Activated CD4-positive, alpha-beta T cell treated with anti-CD3 and anti-CD28 coated beads for 4 hours (primary cell): Measurements from ENCODE around the gene GIT2.
"Not testable (repeated sequence)": the region's sequence is repeated elsewhere in the genome, so short reads cannot be mapped to it uniquely, and the experiment has no call there.

Experiments
- DNase-seq, 2 donors: peaks; one replicate each; pipeline ENCODE4 v3.0.0-alpha.2; 2020

The GIT2 gene

DNA sequence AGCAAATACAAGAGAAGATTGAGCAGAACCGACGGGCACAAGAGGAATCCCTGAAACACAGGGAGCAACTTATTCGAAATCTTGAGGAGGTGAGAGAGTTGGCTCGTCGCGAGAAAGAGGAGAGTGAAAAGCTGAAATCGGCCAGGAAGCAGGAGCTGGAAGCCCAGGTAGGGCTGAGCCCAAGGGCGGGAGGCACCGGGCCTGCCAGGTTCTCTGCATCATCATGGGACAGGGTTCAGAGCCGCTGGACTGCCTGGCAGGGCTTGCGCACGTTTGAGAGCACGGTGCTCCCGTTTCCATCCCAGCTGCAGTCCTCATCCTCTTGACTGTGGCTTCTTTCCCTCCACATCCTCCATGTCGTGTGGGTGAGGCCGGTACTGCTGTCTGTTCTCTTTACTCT is 81.7 kb downstream of the GIT2 start:
- DNase-seq: no peak

GRCh38 chr12:109912855-109913321 is 83.3 kb downstream of the GIT2 start:
- DNase-seq: no peak

DNA sequence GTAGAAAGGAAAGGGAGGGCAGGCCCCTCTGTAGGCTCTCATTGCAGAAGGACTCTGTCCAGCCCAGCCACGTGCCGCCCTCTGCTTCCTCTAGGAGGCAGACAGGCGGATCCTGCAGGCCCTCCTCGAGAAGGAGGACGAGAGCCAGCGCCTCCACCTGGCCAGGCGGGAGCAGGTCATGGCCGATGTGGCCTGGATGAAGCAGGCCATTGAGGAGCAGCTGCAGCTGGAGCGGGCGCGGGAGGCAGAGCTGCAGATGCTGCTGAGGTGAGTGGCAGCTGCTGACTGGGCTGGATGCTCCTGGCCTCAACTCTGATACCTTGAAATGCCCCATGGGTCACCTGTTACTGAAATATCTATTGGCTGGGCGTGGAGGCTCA is 85.2 kb downstream of the GIT2 start:
- no peak for DNase-seq

GRCh38 chr12:109910254-109910968 is 85.8 kb downstream of the GIT2 start:
- no peak for DNase-seq

DNA sequence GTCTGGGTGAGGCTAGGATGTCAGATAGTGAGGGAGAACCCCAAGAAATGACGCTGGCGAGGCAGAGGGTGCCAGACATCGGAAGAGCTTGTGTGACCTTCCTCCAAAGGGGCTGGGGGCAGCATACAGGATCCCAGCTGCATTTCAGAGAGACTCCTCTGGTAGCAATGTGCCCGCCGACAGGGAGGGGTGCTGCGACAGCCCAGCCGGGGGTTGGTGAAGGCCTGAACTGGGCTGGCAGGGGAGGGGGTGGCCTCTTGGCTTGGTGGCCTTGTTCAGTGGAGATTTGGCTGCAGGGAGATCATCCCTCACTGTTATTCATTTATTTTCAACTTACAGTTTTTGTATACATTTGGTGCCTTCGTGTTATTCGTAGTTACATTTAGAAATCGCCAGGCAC is 90.9 kb downstream of the GIT2 start:
- no peak for DNase-seq

DNA sequence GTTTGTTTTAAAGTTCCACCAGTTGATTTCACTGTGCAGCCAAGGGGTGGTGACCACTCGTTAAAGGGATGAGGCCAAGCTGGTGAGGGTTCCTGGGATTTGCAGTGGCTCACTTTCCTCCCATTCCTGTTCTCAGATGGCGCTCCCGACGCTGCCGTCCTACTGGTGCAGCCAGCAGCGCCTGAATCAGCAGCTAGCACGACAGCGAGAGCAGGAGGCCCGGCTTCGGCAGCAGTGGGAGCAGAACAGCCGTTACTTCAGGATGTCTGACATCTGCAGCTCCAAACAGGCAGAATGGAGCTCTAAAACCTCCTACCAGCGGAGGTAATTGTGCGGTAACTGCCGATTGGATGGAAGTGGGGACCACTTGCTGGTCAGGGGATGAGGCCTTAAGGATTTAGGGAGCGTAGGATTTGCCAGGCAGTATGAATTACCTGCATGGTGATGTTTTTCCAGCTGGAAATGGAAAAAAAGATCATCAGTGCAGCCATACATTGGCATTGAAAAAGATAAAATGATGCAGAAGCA is 93.2 kb downstream of the GIT2 start:
- DNase-seq: no peak

DNA sequence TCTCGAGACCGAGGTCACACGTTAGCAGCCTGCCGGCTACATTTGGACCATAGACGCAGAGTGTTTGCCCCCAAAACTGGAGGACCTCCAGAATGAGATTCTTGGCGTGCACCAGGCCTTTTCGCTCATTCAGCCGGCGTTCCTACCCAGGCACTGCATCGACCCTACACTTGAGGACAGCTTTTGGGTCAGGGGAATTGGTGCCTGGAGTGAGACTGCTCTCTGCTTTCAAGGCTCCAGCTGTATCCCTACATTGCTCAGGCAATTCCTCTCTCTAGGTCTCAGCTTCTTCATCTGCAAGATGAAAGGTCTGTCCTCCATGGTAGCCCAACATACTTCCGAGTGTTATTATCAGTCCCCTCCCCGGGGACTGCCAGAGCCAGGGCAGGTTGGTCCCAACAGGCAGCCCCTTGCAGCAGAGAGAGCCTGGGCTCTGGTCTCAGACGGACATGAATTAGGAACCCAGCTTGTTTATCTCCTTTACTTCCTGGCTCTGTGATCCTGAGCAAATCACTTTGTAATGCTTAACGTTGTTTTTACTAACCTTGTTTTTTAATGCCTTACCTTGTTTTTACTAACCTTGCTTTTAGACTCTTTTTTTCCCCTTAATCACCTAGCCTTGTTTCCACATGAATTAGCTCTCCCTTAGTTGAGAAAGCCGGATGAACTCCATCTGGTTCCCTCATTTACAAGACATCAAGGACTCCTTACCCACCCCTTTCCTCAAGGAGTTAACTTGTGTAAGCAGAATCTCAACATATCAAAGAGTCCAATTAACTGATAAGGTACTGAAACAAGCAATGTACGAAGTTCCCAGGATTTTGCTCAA is 95.2 kb downstream of the GIT2 start:
- no peak for DNase-seq

DNA sequence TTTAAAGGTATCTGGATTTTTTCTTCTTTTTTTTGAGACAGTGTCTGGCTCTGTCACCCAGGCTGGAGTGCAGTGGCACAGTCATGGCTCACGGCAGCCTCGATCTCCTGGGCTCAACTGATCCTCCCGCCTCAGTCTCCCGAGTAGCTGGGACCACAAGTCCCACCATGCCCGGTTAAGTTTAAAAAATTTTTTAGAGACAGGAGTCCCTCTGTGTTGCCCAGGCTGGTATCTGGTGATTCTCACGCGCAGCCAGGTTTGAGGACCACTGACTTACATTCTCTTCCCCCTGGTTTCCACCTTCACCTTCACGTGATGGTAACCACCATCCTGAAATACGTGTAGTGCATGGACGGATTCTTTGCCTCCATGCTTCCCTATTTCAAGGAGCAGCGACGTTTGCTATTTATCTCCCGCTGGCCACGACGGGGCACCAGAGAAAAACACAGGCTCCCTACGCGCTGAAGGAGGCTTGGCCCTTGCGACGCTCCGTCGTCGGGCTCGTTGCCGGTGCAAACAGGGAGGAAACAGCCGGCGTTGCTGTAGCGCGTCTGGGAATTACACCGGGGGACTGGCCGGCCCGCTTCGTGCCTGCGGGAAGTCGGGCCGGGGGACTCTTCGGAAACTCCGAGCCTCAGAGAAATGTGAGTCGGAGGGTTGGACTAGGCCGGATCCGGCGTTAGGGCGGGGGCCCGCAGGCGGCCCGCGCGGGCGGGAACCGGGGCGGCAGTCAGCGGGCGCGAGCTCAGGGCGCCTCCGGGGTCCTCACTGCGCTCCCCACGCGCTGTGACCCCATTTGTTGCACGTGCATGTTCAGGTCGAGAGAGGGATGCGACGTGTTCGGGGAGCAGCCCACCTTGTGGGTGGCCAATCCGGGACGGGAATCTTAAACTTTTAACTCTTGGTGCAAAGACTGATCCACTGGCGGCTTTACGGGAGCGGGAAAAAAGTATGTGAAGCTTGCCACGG is 96.1 kb downstream of the GIT2 start, which contains the start of gene TCHP:
Gene TCHP, plus strand, starts transcription at position 492 of the 969 bp plus-strand sequence. CDS start 2,753 bp downstream, outside the sequence.
- DNase-seq: peak; percentile 68 to 69

- not testable (repeated sequence) for DNase-seq
Measured at GRCh38 chr12:109899345-109899744, 96.8 kb downstream of the GIT2 start.

DNA sequence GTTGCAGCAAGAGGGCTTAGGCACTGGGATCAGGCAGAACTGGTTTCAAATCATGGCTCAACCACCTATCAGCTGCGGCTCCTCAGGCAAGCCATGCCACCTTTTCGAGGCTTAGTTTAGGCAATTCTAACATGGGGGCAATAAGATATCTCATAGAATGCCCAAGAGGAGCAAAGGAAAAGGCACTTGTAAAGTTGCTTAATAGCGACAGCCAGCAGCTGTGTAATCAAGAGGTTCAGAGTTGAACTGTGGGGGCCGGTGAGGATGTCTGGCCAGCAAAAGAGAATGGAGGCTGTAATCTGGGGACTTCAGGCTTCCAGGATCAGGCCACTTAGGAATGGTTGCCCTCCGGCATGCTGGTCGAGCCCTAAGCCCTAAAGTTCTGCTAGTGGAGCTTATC is 99.1 kb downstream of the GIT2 start:
- DNase-seq: no peak

GRCh38 chr12:109896188-109896587 is 100.0 kb downstream of the GIT2 start:
- DNase-seq: no peak

- DNase-seq: no peak
Measured at GRCh38 chr12:109894939-109895338, 101.2 kb downstream of the GIT2 start.

GRCh38 chr12:109893261-109893995 is 102.7 kb downstream of the GIT2 start:
- no peak for DNase-seq

DNA sequence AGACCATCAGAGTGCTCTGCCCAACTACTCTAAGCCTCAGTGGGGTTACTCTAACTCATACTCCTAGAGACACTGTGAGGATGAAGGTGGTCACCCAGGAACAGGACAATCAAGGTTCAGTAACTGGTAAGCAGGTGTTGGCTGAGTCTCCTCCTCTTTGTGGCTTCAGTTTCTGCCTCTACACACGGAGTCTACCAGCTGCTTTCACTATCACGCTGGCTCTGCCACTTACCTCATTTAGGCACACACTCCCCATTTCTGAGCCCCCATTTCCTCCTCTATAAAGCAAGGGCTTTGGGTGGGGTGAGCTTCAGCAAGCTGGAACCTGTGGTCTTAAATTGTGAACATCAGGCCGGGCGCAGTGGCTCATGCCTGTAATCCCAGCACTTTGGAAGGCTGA is 103.4 kb downstream of the GIT2 start:
- no peak for DNase-seq

DNA sequence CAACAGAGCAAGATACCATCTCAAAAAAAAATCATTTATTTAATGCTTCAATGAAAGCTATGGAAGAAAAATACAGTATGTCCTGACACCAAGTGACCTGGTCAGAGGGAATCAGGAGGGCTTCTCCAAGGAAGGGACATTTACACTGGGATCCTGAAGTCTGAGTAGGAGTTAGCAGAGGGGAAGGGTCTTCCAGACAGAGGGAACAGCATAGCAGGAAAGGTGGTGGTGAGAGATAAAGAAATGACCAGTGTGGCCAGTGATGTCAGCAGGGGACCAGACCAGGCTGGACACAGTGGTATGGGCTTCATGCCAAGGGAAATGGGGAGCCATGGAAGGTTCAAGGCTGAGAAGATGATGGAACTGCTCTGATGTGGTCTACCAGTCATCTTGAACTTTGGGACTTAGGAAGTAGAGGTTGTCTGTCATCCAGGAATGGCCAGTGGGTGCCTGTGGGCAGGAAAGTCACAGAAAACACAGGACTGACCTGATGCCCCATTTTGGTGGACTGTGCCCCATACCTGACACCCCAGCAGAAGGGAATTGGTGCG is 103.9 kb downstream of the GIT2 start:
- DNase-seq: no peak

- not testable (repeated sequence) for DNase-seq
Measured at GRCh38 chr12:109891731-109892130, 104.4 kb downstream of the GIT2 start.

DNA sequence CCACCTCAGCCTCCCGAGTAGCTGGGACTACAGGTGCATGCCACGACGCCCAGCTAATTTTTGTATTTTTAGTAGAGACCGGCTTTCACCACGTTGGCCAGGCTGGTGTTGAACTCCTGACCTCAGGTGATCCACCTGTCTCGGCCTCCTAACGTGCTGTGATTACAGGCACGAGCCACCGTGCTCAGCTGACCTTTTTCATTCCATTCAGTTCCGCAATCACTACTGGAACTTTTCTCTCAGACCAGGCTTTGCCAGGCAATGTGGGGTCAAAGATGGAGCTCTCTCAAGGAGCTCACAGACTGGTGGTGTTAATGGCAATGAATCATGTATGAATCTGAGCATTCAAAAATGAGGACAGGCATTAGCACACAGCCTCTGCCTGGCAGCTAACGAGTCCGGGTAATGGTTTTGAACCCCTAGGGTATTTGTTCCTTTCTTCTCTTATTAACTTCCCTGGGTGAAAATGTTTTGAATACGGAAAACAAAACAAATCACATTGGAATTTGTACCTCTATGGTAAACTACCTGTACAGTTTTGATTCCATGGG is 105.5 kb downstream of the GIT2 start:
- DNase-seq: no peak

DNA sequence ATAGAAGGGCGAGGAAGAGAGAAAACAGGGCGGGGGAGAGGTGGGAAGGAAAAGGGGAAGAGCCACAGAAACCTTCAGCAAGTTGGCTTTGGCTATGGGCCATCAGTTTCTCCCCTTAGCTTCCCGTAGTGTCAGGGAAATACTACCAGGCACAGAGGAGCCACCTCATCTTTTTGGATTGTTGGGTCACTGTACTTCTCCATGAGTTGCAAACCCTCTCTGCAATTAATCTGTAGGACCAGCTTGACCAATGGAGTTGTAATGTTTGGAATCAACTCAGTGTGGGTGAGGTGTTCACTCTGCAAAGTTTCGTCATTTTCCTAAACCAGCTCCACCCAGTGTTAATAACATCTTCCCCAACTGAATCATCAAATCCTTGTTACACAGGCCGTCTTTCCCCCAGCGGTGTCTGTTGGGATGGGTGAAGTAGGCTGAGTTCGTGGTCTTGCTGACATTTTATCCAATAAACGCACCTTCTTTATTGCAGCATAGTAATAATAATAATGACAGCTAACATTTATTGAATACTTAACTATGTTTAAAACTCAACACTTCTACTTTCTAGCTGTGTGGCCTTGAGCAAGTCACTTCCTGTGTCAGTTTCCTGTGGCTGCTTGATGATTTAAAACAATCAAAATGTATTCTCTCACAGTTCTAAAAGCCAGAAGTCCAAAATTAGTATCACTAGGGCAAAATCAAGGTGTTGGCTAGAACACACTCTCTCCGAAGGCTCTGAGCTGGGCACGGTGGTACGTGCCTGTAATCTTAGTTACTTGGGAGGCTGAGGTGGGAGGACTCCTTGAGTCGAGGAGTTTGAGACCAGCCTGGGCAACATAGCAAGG is 107.8 kb downstream of the GIT2 start:
- DNase-seq: peak in 1 of 2 donors; percentile 15

- DNase-seq: no peak
Measured at GRCh38 chr12:109885616-109886015, 110.6 kb downstream of the GIT2 start.

- no peak for DNase-seq
Measured at GRCh38 chr12:109883461-109883860, 112.7 kb downstream of the GIT2 start.
